RCC 7860 (cell line): ENCODE data around the gene PRSS3.
"Not testable (repeated sequence)": the region's sequence is repeated elsewhere in the genome, so short reads cannot be mapped to it uniquely, and the experiment has no call there.

Experiments used
- DNase-seq: peaks from one replicate; pipeline ENCODE4 v3.0.0-alpha.2; 2015; ENCODE audit warnings: low spot score
- FAIRE-seq: peaks from 2 replicates; lab custom pipeline; 2012; peaks lifted over from hg19 to GRCh38; lab: Jason Lieb, UNC

Gene PRSS3

GRCh38 chr9:33815781-33816180 is 20.4 kb downstream of the PRSS3 start:
- DNase-seq (no peak), FAIRE-seq (no peak)

- peak; percentile 81 for DNase-seq
- FAIRE-seq, result no peak
These were observed 21.2 kb downstream of the PRSS3 start, which contains the start of gene UBE2R2 for GRCh38 chr9:33816327-33817252. Gene UBE2R2, plus strand, starts transcription at chr9:33817160. Its CDS starts 598 bp downstream, at chr9:33817758.

GRCh38 chr9:33817327-33818166 is 22.2 kb downstream of the PRSS3 start:
- DNase-seq (peak; percentile 29), FAIRE-seq (no peak)

- FAIRE-seq, result no peak
- DNase-seq, result no peak
These were observed 22.9 kb downstream of the PRSS3 start for GRCh38 chr9:33818167-33818846.

- DNase-seq (no peak), FAIRE-seq (no peak)
These were observed 23.6 kb downstream of the PRSS3 start for GRCh38 chr9:33818847-33819500.

GRCh38 chr9:33820231-33820745 is 24.9 kb downstream of the PRSS3 start:
- FAIRE-seq, result no peak
- no peak for DNase-seq

- no peak for FAIRE-seq
- no peak for DNase-seq
These were observed 28.4 kb downstream of the PRSS3 start for GRCh38 chr9:33823801-33824200.

- not testable (repeated sequence) for DNase-seq, FAIRE-seq
These were observed 31.9 kb downstream of the PRSS3 start for GRCh38 chr9:33827285-33827684.

- FAIRE-seq, DNase-seq: not testable (repeated sequence)
These were observed 34.4 kb downstream of the PRSS3 start for GRCh38 chr9:33829641-33830230.

- DNase-seq (no peak), FAIRE-seq (no peak)
These were observed 40.4 kb downstream of the PRSS3 start for GRCh38 chr9:33835625-33836260.

- not testable (repeated sequence) for FAIRE-seq
- peak; percentile 10 for DNase-seq
These were observed 40.9 kb downstream of the PRSS3 start for GRCh38 chr9:33836261-33836660.

GRCh38 chr9:33837138-33837537 is 41.8 kb downstream of the PRSS3 start:
- FAIRE-seq (no peak), DNase-seq (no peak)

GRCh38 chr9:33840381-33840780 is 45.0 kb downstream of the PRSS3 start:
- no peak for FAIRE-seq

GRCh38 chr9:33843312-33843961 is 48.1 kb downstream of the PRSS3 start:
- no peak for FAIRE-seq
- DNase-seq, result no peak

More at GRCh38 chr9:33840381-33840780, 45.0 kb downstream of the PRSS3 start:
- no peak for DNase-seq

- FAIRE-seq, result no peak
These were observed 50.9 kb downstream of the PRSS3 start for GRCh38 chr9:33846231-33846630.

GRCh38 chr9:33847894-33848205 is 52.5 kb downstream of the PRSS3 start:
- FAIRE-seq, DNase-seq: not testable (repeated sequence)

More at GRCh38 chr9:33846231-33846630, 50.9 kb downstream of the PRSS3 start:
- DNase-seq, result no peak
